Mucosa of descending colon (tissue), 3 donors: ENCODE measurements around the gene SAMD1. TPM values are rescaled to one million over a fixed set of nuclear protein-coding genes. Genes with fewer than 3 reads are reported as not detected.

ENCODE experiments used
- ATAC-seq: fragments of 200-7000 bp; cut with Tn5 transposase; one replicate; pipeline ENCODE4 v1.9.1; 2020; ENCODE audit warnings: mild to moderate bottlenecking, moderate library complexity
- DNase-seq, 3 donors: peaks; one replicate each; pipeline ENCODE4 v3.0.0-alpha.2; 2020
- H3K36me3 ChIP-seq: fragments of 200-600 bp; one replicate; pipeline ENCODE4 v1.8.0; 2021; ENCODE audit warnings: low read depth, mild to moderate bottlenecking
- H3K4me1 ChIP-seq: fragments of 200-600 bp; one replicate; pipeline ENCODE4 v1.8.0; 2021; ENCODE audit warnings: low read depth, mild to moderate bottlenecking
- H3K4me3 ChIP-seq: fragments of 200-600 bp; one replicate; pipeline ENCODE4 v1.8.0; 2021; ENCODE audit warnings: mild to moderate bottlenecking
- H3K9me3 ChIP-seq: fragments of 200-600 bp; one replicate; pipeline ENCODE4 v1.8.0; 2021; ENCODE audit warnings: mild to moderate bottlenecking
- intact Hi-C, 2 donors: fragments of 100-400 bp; cut with DNase I in 1 of 2; cut with micrococcal nuclease in 1 of 2; formaldehyde crosslinking; loops; one replicate each; pipeline versions ENCODE4 v1.11.0 to v1.11.1; 2022; cut with DNase I, micrococcal nuclease
- total RNA-seq, 3 donors: library from RNA; stranded (reverse); fragmentation: NEBNext Ultra II Directional in 2 of 3; extraction: Animal tissue kit (Norgen Biotek cat#: 25700) in 2 of 3; gene quantifications; one replicate each; pipeline versions ENCODE4 v1.2.1 to v1.2.4, GENCODE V29; 2021 to 2023
- TF ChIP-seq, protein P1 (sequence below): fragments of 200-600 bp; IDR thresholded peaks from one replicate; pipeline ENCODE4 v1.8.0; 2022; ENCODE audit warnings: antibody characterized with exemption, mild to moderate bottlenecking
- donor health status: DM: no; HTN: no; CAD: no; lungs with moderate emphysema.
- donor health status: DM: no; HTN: no; CAD: no.
- donor health status: DM: no; HTN: yes; CAD: no.

Gene SAMD1
- total RNA-seq, 3 donors from 2014 or later: 39.8 to 61.8 (median 49.6) TPM

DNA sequence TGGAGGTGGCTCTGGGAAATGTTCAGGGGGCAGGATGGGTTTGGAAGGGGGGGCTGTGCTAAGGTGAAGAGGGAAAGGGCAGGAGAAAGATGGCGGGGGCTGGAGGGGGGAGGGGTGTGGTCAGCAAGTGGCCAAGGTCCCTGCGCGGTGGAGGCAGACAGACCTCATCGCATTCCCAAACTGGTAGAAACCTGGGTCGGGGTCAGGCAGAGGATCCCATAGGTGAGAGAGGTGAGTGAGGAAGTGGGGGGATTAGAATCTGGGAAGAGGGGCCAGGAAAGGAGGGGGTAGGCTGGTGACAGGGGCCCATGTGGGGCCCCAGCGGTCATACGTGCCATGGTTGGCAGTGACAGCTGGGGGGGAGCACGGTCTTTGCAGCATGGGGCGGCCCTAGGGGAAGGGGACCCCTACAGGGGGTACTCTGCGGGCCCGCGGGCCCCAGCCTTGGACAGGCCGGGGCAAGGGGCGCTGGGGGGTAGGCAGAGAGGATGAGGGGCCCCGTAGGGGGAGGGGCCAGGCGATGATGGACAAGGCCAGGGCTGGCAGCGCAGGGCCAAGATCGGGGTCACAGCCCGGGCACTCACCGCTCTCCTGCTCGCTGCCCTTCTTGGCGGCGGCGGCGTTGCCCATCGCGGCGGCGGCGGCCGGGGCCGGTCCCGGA is 26.5 kb upstream of the SAMD1 start:
- peak overlapping the region; percentile 56 for H3K4me3 ChIP-seq
- intact Hi-C loops: loop anchor here in 1 of 2 donors (5.0 kb wide), 1 partner anchor 110 kb away; the partner anchor contains the start of gene RFX1

DNA sequence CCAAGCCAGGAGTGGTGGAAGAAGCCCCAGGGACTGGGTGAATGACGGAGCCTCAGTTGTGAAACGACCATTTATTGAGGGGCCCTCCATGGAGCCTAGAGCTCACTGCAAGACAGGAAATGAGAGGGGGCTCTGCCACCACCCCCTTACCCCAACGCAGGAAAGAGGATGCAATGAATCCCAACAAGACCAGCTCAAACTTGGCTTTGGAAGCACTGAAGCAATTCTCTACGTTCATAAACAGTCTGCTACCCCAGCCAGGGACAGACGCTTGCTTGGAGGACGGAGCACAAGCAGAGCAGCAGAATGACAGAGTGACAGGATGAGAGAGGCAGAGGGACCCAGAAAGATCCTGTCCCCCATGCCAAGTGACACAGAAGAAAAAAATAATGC is 26.0 kb upstream of the SAMD1 start:
- Histone ChIP-seq H3K4me1 (peaks cover 46% of the 10 kb centered on the region), H3K4me3 (no peak overlapping the region), H3K9me3 (no peaks in the 10 kb centered on the region), H3K36me3 (no peaks in the 10 kb centered on the region)
- no peak for ATAC-seq
- intact Hi-C loops: loop anchor here in 1 of 2 donors (5.0 kb wide), 1 partner anchor 109 kb away; the partner anchor contains the start of gene RFX1
- DNase-seq: no peak
- TF ChIP-seq, protein P1, sequence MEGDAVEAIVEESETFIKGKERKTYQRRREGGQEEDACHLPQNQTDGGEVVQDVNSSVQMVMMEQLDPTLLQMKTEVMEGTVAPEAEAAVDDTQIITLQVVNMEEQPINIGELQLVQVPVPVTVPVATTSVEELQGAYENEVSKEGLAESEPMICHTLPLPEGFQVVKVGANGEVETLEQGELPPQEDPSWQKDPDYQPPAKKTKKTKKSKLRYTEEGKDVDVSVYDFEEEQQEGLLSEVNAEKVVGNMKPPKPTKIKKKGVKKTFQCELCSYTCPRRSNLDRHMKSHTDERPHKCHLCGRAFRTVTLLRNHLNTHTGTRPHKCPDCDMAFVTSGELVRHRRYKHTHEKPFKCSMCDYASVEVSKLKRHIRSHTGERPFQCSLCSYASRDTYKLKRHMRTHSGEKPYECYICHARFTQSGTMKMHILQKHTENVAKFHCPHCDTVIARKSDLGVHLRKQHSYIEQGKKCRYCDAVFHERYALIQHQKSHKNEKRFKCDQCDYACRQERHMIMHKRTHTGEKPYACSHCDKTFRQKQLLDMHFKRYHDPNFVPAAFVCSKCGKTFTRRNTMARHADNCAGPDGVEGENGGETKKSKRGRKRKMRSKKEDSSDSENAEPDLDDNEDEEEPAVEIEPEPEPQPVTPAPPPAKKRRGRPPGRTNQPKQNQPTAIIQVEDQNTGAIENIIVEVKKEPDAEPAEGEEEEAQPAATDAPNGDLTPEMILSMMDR: no peak

More for the DNA sequence above, 26.5 kb upstream of the SAMD1 start:
- Histone ChIP-seq H3K4me1 (peaks cover 46% of the 10 kb centered on the region), H3K9me3 (no peaks in the 10 kb centered on the region), H3K36me3 (no peaks in the 10 kb centered on the region)
- TF ChIP-seq, protein P1: no peak
- DNase-seq (peak; percentile 48 to 74 (median 64)), ATAC-seq (no peak)

DNA sequence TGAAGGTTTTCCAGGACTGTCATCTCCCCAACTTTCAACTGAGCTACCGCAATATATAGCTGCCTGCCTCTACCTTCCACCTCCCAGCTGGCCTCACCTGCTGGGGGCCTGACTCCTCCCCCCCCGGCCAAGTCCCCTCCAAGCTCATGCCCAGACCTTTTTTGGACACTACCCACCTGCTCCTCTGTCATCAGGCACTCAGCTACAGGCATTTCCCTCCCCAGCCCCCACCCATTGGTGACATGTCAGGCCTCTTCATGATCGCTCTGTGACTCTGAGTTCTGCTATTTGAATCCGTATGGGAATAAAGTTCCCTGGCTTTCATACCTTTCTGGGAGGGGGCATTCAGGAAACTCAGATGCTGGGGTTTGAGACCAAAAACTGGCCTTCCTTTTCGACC is 25.2 kb upstream of the SAMD1 start:
- DNase-seq: no peak
- intact Hi-C loops: loop anchor here in 1 of 2 donors (5.0 kb wide), 1 partner anchor 108 kb away; the partner anchor contains the start of gene RFX1
- Histone ChIP-seq H3K4me3 (no peak overlapping the region), H3K9me3 (no peaks in the 10 kb centered on the region), H3K36me3 (no peaks in the 10 kb centered on the region), H3K4me1 (peaks cover 46% of the 10 kb centered on the region)
- ATAC-seq: no peak
- TF ChIP-seq, protein P1: no peak

DNA sequence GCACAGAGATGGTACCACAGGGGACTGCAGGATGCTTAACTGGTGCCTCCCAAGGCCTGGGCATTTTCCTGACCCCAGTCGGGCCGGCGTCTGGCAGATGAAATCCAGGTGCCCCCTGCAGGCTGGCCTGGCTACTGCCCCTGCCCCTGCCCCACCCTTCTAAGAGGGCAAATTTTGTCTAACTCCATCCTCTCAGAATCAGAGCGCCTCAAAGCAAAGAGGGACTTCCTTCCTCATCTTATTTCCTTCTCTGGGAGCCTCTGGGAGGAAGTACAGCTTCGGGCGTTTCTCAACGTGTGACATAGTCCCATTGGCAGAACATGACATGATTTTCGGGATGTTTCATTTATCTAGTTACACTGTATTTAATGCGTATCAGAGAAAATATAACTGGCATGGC is 24.3 kb upstream of the SAMD1 start:
- Histone ChIP-seq H3K4me3 (no peak overlapping the region), H3K36me3 (no peaks in the 10 kb centered on the region), H3K9me3 (no peaks in the 10 kb centered on the region), H3K4me1 (peaks cover 45% of the 10 kb centered on the region)
- DNase-seq (peak; percentile 70 to 77 (median 75)), ATAC-seq (peak; percentile 3)
- TF ChIP-seq, protein P1: peak; percentile 65
- intact Hi-C loops: loop anchor here in 1 of 2 donors (5.0 kb wide), 1 partner anchor 108 kb away; the partner anchor contains the start of gene RFX1

DNA sequence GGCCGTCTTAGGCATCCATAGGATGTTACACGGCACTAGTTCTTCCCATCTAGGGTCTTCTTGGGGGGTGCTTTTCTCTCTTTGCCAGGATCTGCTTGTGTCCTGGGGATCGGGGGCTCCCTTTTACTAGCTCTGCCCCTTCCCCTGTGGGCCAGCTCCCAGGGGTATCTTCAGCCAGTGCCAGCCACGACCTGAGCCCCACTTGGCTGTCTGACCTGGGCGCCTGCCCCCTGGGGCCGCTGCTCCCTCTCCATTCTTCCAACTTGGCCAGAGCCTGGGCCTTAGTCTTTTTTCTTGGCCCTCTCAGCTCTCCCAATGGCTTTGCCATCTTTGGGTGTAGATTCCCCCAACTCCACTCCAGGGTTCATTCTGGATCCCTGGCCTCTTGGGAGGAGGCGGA is 23.9 kb upstream of the SAMD1 start:
- intact Hi-C loops: no loop called here
- peaks cover 41% of the 10 kb centered on the region for H3K4me1 ChIP-seq
- no peak for ATAC-seq

More for the DNA sequence above, 23.9 kb upstream of the SAMD1 start:
- DNase-seq: no peak
- Histone ChIP-seq H3K9me3 (no peaks in the 10 kb centered on the region), H3K36me3 (no peaks in the 10 kb centered on the region), H3K4me3 (no peak overlapping the region)
- TF ChIP-seq, protein P1: no peak
